Measurements from ENCODE around the gene CDC34. TPM values are rescaled to one million over a fixed set of nuclear protein-coding genes. Genes with fewer than 3 reads are reported as not detected.

The CDC34 gene
- total and polyA plus RNA-seq, 9 of the 15 experiments (the other 6 are each of a cell fraction or from before 2014, with no cell fraction given): 0.80 to 203 (median 65.5) TPM

- TF ChIP-seq SMAD4 (CRISPR knock-in tag; conservative IDR thresholded peaks at IDR 0.05) (no peak), ZNF277 (CRISPR knock-in tag; IDR thresholded peaks at IDR 0.05; ENCODE audit: borderline replicate concordance) (no peak), TBL1XR1 (IDR thresholded peaks at IDR 0.05; ENCODE audit: low read length in 2 of 2) (no peak), USF1 (CRISPR knock-in tag; IDR thresholded peaks at IDR 0.05) (no peak), YBX1 (IDR thresholded peaks at IDR 0.05) (no peak), TOE1 (IDR thresholded peaks at IDR 0.05; ENCODE audit: borderline replicate concordance) (no peak), TOE1 (CRISPR knock-in tag; IDR thresholded peaks at IDR 0.05; ENCODE audit: borderline replicate concordance, low read depth) (no peak), BDP1 (IDR thresholded peaks at IDR 0.05; ENCODE audit: insufficient read depth, insufficient read length) (no peak), NCOA4 (IDR thresholded peaks at IDR 0.05; ENCODE audit: partially characterized antibody) (no peak), RBM14 (IDR thresholded peaks at IDR 0.05; ENCODE audit: borderline replicate concordance, insufficient read depth, low read depth, low read length) (0 out of 2 replicates have a peak, but pooled peaks have one; percentile 58), SIX5 (IDR thresholded peaks at IDR 0.05; ENCODE audit: borderline replicate concordance in 1 of 2, insufficient read depth in 1 of 2, low read depth in 1 of 2, low read length in 2 of 2) (no peak), PRDM10 (IDR thresholded peaks at IDR 0.05; ENCODE audit: partially characterized antibody) (no peak), ZBTB33 (CRISPR knock-in tag; IDR thresholded peaks at IDR 0.05) (peak; percentile 37; the same call in 1 of the 2 replicates), MECOM (CRISPR knock-in tag; IDR thresholded peaks at IDR 0.05) (no peak), SNAPC5 (CRISPR knock-in tag; IDR thresholded peaks at IDR 0.05) (no peak), SUPT5H (IDR thresholded peaks at IDR 0.05) (0 out of 2 replicates have a peak, but pooled peaks have one; percentile 14), JUND (IDR thresholded peaks at IDR 0.05; ENCODE audit: borderline replicate concordance, low read depth, low read length) (no peak), JUND (tag; IDR thresholded peaks at IDR 0.05; ENCODE audit: borderline replicate concordance, low read depth, low read length) (no peak), ZNF764 (CRISPR knock-in tag; IDR thresholded peaks at IDR 0.05; ENCODE audit: low read depth) (no peak), SOX6 (IDR thresholded peaks at IDR 0.05) (no peak)
Observed at GRCh38 chr19:542173-542866, 10.8 kb downstream of the CDC34 start (continued).

Data from K562 (cell line).